T-helper 2 cell treated with Interferon-gamma antibody and Interleukin-4, amounts not matched to agents 5 μg/mL and 100 μg/mL, for 36 hours (primary cell): ENCODE data around the gene POPDC2.

Experiments
- DNase-seq: peaks from one replicate; pipeline ENCODE4 v3.0.0; 2021; ENCODE audit warnings: low spot score
- H3K27ac Mint-ChIP-seq: one replicate; pipeline ENCODE4 v1.8.0; 2021; ENCODE audit warnings: mild to moderate bottlenecking, mixed read lengths
- H3K27me3 Mint-ChIP-seq: one replicate; pipeline ENCODE4 v1.8.0; 2021; ENCODE audit warnings: low read depth, mixed read lengths
- H3K36me3 Mint-ChIP-seq: one replicate; pipeline ENCODE4 v1.8.0; 2021; ENCODE audit warnings: low read depth, mixed read lengths
- H3K4me1 Mint-ChIP-seq: one replicate; pipeline ENCODE4 v1.8.0; 2021; ENCODE audit warnings: low read depth, mixed read lengths
- H3K4me3 Mint-ChIP-seq: one replicate; pipeline ENCODE4 v1.8.0; 2022; ENCODE audit warnings: mild to moderate bottlenecking, moderate library complexity, mixed read lengths
- H3K9me3 Mint-ChIP-seq: one replicate; pipeline ENCODE4 v1.8.0; 2021; ENCODE audit warnings: mixed read lengths

Gene POPDC2

DNA sequence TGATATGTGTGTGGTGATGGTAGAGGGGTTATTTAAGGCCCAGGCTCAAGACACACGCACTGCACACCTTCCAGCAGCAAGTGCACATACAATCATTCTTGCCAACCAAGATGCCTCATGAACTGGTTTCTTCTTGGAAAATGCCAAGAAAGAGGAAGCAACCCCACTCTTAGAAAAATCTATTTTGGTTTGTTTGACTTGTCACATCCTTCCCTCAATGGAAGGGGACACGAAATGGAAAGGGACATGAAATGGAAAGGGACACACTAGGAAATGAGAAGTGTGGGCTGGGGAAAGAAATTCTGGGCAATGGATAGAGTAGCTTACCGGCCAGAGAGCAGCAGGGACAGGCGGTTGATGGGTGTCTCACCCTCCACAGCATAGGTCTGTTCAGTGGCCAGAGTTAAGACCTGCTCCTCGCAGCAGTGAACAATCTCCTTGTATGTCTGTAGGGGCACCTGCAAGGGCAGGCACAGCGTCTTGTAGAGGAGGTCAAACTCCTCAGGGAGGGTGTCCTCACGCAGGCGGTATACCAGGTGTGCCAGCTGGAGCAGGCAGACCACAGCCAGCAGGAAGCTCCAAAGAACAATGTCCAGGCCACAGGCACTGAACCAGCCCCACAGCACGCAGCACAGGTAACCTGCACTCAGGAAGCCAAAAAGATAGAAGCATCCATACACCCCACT, 640 bp downstream of the POPDC2 start:
- H3K36me3 Mint-ChIP-seq = no peaks in the 10 kb centered on the region
- peaks cover 9% of the 10 kb centered on the region for H3K4me1 Mint-ChIP-seq
- no peaks in the 10 kb centered on the region for H3K9me3 Mint-ChIP-seq
- no peaks in the 10 kb centered on the region for H3K27me3 Mint-ChIP-seq
- no peak overlapping the region for H3K4me3 Mint-ChIP-seq
- H3K27ac Mint-ChIP-seq = no peak overlapping the region
- no peak for DNase-seq

DNA sequence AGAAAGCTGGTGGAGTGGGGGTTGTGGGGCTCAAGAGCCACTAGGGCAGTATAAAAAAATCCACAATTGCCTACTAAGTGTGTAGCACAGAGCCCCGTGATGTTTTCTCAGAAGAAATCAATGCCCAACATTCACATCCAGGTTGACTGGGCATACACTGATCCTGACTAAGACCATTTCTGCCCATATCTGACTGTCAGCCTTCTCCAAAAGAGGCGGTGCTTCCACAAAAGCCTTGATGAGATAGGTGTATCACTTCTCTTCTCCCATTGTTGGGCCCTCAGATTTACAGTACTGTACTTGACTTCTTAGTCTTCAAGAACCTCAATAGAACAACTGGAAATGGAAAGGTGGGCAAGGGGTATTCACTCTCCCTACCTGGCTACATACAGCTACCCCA, 1.4 kb downstream of the POPDC2 start:
- H3K4me1 Mint-ChIP-seq = peaks cover 9% of the 10 kb centered on the region
- H3K27ac Mint-ChIP-seq = no peak overlapping the region
- no peak for DNase-seq
- H3K4me3 Mint-ChIP-seq = no peak overlapping the region
- no peaks in the 10 kb centered on the region for H3K27me3 Mint-ChIP-seq
- no peaks in the 10 kb centered on the region for H3K36me3 Mint-ChIP-seq
- H3K9me3 Mint-ChIP-seq = no peaks in the 10 kb centered on the region

GRCh38 chr3:119657887-119658702, 2.3 kb downstream of the POPDC2 start:
- H3K27me3 Mint-ChIP-seq = no peaks in the 10 kb centered on the region
- H3K27ac Mint-ChIP-seq = no peak overlapping the region
- H3K9me3 Mint-ChIP-seq = no peaks in the 10 kb centered on the region
- peaks cover 11% of the 10 kb centered on the region for H3K4me1 Mint-ChIP-seq
- H3K4me3 Mint-ChIP-seq = no peak overlapping the region
- no peaks in the 10 kb centered on the region for H3K36me3 Mint-ChIP-seq
- DNase-seq = no peak

- Mint-ChIP-seq H3K4me1 (peaks cover 15% of the 10 kb centered on the region), H3K27me3 (no peaks in the 10 kb centered on the region), H3K9me3 (no peaks in the 10 kb centered on the region), H3K4me3 (no peak overlapping the region), H3K36me3 (no peaks in the 10 kb centered on the region), H3K27ac (no peak overlapping the region)
- no peak for DNase-seq
Measured at GRCh38 chr3:119653876-119654275, 6.5 kb downstream of the POPDC2 start.

GRCh38 chr3:119652306-119653033, 7.9 kb downstream of the POPDC2 start:
- H3K4me3 Mint-ChIP-seq = no peak overlapping the region
- no peaks in the 10 kb centered on the region for H3K36me3 Mint-ChIP-seq
- H3K4me1 Mint-ChIP-seq = peaks cover 10% of the 10 kb centered on the region
- H3K27me3 Mint-ChIP-seq = no peaks in the 10 kb centered on the region
- no peaks in the 10 kb centered on the region for H3K9me3 Mint-ChIP-seq
- DNase-seq = no peak
- no peak overlapping the region for H3K27ac Mint-ChIP-seq

- Mint-ChIP-seq H3K27ac (no peak overlapping the region), H3K9me3 (no peaks in the 10 kb centered on the region), H3K4me1 (peaks cover 8% of the 10 kb centered on the region), H3K27me3 (no peaks in the 10 kb centered on the region), H3K4me3 (no peak overlapping the region), H3K36me3 (peaks cover 4% of the 10 kb centered on the region)
- DNase-seq = no peak
Measured at GRCh38 chr3:119649761-119650160, 10.6 kb downstream of the POPDC2 start.

- no peaks in the 10 kb centered on the region for H3K9me3 Mint-ChIP-seq
- no peak overlapping the region for H3K4me3 Mint-ChIP-seq
- DNase-seq = no peak
- H3K27ac Mint-ChIP-seq = no peak overlapping the region
- peaks cover 5% of the 10 kb centered on the region for H3K36me3 Mint-ChIP-seq
- peaks cover 8% of the 10 kb centered on the region for H3K4me1 Mint-ChIP-seq
- H3K27me3 Mint-ChIP-seq = no peaks in the 10 kb centered on the region
Measured at GRCh38 chr3:119647843-119648575, 12.4 kb downstream of the POPDC2 start.

DNA sequence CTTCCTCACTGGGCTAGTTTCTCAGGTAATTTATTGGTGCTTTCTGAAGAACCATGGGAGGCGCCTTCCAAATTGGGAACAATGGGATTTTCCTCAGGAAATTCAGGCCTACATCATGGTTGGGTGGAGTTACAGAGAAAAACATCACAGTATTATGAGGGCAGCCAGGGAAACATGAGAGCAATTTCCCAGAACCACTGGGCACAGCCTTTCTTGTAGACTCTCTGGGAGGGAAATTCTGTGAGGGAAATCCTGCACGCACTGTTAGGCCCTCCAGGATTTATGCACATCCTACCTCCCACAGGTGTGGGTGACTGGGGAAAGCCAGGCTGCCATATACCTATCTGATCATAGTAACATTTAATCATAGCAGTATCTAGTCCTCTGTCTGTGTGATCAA, 13.2 kb downstream of the POPDC2 start:
- no peak for DNase-seq
- peaks cover 5% of the 10 kb centered on the region for H3K36me3 Mint-ChIP-seq
- no peaks in the 10 kb centered on the region for H3K9me3 Mint-ChIP-seq

GRCh38 chr3:119645813-119646212, 14.6 kb downstream of the POPDC2 start:
- no peaks in the 10 kb centered on the region for H3K27me3 Mint-ChIP-seq
- no peak for DNase-seq
- H3K4me3 Mint-ChIP-seq = no peak overlapping the region
- H3K9me3 Mint-ChIP-seq = no peaks in the 10 kb centered on the region
- H3K4me1 Mint-ChIP-seq = peaks cover 16% of the 10 kb centered on the region
- no peak overlapping the region for H3K27ac Mint-ChIP-seq
- H3K36me3 Mint-ChIP-seq = peaks cover 10% of the 10 kb centered on the region

More for the DNA sequence above, 13.2 kb downstream of the POPDC2 start:
- Mint-ChIP-seq H3K4me3 (no peak overlapping the region), H3K27ac (no peak overlapping the region), H3K27me3 (no peaks in the 10 kb centered on the region), H3K4me1 (peaks cover 15% of the 10 kb centered on the region)

DNA sequence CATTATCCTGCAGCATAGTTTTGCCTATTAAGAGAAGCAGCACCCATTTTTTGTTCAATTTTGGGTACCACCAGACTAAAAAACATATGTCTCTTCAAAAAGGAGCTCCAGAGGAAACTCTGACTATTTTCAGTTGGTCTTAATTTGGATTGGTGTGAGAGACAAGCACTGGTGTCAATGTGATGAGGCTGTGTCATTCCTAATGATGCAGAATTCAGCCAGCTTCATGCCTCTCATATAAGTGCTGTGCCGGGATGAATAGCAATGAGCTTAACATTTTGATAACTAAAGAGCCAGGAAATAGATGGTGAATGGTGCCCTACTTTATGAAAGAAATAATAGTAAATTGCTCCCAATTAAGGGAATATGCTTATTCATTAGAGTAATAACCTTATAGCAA, 15.9 kb downstream of the POPDC2 start:
- Mint-ChIP-seq H3K4me3 (no peak overlapping the region), H3K27ac (no peak overlapping the region), H3K36me3 (peaks cover 15% of the 10 kb centered on the region), H3K4me1 (peaks cover 21% of the 10 kb centered on the region), H3K9me3 (no peaks in the 10 kb centered on the region), H3K27me3 (no peaks in the 10 kb centered on the region)
- DNase-seq = no peak

GRCh38 chr3:119643528-119643927, 16.9 kb downstream of the POPDC2 start:
- Mint-ChIP-seq H3K27ac (no peak overlapping the region), H3K27me3 (no peaks in the 10 kb centered on the region), H3K4me1 (peaks cover 28% of the 10 kb centered on the region), H3K4me3 (no peak overlapping the region), H3K9me3 (no peaks in the 10 kb centered on the region), H3K36me3 (peaks cover 15% of the 10 kb centered on the region)
- DNase-seq = no peak

DNA sequence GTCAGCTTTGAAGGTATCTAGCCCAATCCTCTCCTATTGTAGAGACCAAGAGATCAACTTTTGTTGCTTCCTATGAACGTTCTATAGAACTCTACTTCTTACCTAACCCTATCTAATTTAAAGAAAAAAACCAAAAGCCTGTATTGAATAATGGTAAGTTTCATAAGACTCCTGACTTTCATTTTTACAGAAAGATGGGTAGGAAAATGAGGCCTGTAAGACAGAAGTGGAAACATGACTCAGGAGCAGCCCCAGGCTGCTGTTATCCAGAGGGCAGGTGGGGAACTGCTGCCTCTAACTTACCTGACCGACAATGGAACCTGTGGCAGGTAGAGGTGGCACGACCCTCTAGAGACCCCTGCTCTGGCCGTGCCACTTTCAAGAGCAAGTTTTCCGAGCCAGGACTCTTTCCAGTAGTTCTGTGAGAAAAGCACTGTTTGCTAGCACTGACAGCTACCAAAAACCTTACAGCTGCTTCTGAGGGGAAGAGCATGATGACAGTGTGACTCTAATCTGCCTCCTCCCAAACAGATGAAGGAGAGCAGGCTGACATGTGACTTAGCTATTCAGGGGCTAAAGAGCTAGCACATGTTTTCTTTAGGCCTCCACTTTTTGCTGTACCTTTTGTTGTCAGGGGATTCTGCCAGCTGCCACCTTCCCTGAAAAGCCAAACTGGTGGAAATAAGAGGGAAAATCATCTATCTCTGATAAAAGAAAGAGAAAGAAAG, 17.5 kb downstream of the POPDC2 start:
- H3K27me3 Mint-ChIP-seq = no peaks in the 10 kb centered on the region
- no peak overlapping the region for H3K27ac Mint-ChIP-seq
- no peak for DNase-seq
- no peak overlapping the region for H3K4me3 Mint-ChIP-seq
- peaks cover 34% of the 10 kb centered on the region for H3K4me1 Mint-ChIP-seq
- H3K36me3 Mint-ChIP-seq = peaks cover 15% of the 10 kb centered on the region
- no peaks in the 10 kb centered on the region for H3K9me3 Mint-ChIP-seq

- no peak for DNase-seq
- Mint-ChIP-seq H3K9me3 (no peaks in the 10 kb centered on the region), H3K4me1 (peaks cover 43% of the 10 kb centered on the region), H3K4me3 (no peak overlapping the region), H3K27me3 (no peaks in the 10 kb centered on the region), H3K36me3 (peaks cover 13% of the 10 kb centered on the region), H3K27ac (no peak overlapping the region)
Measured at GRCh38 chr3:119641416-119641815, 19.0 kb downstream of the POPDC2 start.
